PFSK-1 (cell line): ENCODE measurements around the gene TNFRSF1B.

ENCODE experiments used
- FOXP2 ChIP-seq: optimal IDR thresholded peaks from 2 replicates; pipeline ENCODE3; 2011; ENCODE audit warnings: borderline replicate concordance, control low read depth, inconsistent platforms; ENCODE audit not compliant: insufficient read depth; ENCODE audit errors: extremely low read length, extremely low read depth
- POLR2AphosphoS5 ChIP-seq: IDR thresholded peaks from 2 replicates; pipeline ENCODE4 v1.6.1; 2012; ENCODE audit warnings: low read depth, mild to moderate bottlenecking, control low read depth, low read length, moderate library complexity
- SIN3A ChIP-seq: IDR thresholded peaks from 2 replicates; pipeline ENCODE4 v1.6.1; 2012; ENCODE audit warnings: mild to moderate bottlenecking, low read length, moderate library complexity, borderline replicate concordance; ENCODE audit not compliant: insufficient read depth
- TAF1 ChIP-seq: IDR thresholded peaks from 2 replicates; pipeline ENCODE4 v1.6.1; 2012; ENCODE audit warnings: low read length, control low read depth, borderline replicate concordance; ENCODE audit not compliant: insufficient read depth
- TF ChIP-seq, protein P1 (sequence below), 2 experiments: IDR thresholded peaks; 2 replicates each; pipeline versions ENCODE4 v1.6.1 to v1.8.0; 2011 to 2012; ENCODE audit warnings: low read depth in 2 of 2, low read length in 2 of 2, control low read depth in 1 of 2, inconsistent platforms in 1 of 2, mild to moderate bottlenecking in 1 of 2, moderate library complexity in 1 of 2; ENCODE audit not compliant: insufficient read depth in 1 of 2

The TNFRSF1B gene

GRCh38 chr1:12191242-12192032, 24.6 kb downstream of the TNFRSF1B start:
- TF ChIP-seq POLR2AphosphoS5 (no peak), TAF1 (no peak), FOXP2 (no peak), SIN3A (no peak)
- TF ChIP-seq, protein P1, sequence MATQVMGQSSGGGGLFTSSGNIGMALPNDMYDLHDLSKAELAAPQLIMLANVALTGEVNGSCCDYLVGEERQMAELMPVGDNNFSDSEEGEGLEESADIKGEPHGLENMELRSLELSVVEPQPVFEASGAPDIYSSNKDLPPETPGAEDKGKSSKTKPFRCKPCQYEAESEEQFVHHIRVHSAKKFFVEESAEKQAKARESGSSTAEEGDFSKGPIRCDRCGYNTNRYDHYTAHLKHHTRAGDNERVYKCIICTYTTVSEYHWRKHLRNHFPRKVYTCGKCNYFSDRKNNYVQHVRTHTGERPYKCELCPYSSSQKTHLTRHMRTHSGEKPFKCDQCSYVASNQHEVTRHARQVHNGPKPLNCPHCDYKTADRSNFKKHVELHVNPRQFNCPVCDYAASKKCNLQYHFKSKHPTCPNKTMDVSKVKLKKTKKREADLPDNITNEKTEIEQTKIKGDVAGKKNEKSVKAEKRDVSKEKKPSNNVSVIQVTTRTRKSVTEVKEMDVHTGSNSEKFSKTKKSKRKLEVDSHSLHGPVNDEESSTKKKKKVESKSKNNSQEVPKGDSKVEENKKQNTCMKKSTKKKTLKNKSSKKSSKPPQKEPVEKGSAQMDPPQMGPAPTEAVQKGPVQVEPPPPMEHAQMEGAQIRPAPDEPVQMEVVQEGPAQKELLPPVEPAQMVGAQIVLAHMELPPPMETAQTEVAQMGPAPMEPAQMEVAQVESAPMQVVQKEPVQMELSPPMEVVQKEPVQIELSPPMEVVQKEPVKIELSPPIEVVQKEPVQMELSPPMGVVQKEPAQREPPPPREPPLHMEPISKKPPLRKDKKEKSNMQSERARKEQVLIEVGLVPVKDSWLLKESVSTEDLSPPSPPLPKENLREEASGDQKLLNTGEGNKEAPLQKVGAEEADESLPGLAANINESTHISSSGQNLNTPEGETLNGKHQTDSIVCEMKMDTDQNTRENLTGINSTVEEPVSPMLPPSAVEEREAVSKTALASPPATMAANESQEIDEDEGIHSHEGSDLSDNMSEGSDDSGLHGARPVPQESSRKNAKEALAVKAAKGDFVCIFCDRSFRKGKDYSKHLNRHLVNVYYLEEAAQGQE (IDR thresholded peaks at IDR 0.05; ENCODE audit: insufficient read depth in 1 of 2, low read depth in 2 of 2, low read length in 2 of 2): no peak

- TF ChIP-seq SIN3A: no peak
- no peak for TF ChIP-seq FOXP2
- no peak for TF ChIP-seq TAF1
- TF ChIP-seq, protein P1 (IDR thresholded peaks at IDR 0.05; ENCODE audit: insufficient read depth in 1 of 2, low read depth in 2 of 2, low read length in 2 of 2): no peak
- no peak for TF ChIP-seq POLR2AphosphoS5
These were observed 27.9 kb downstream of the TNFRSF1B start for GRCh38 chr1:12194666-12195216.

DNA sequence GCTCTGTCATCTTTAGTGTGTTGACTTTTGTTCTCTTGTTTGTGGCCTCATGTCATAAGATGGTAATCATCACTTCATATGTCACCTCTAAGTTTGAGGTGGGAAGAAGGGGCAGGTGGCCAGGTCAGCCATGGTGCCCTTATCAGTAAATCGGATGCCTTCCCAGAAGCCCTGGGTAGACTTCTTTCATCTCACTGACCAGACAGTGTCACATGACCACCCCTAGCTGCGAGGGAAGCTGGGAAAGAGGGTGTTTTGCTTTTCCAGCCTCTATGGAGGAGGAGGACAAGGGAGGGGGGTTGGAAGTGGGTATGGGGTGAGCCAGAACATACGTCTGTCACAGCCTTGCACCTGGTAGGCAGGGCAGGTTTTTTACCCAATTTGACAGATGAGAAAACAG, 28.6 kb downstream of the TNFRSF1B start:
- TF ChIP-seq SIN3A: no peak
- TF ChIP-seq TAF1: no peak
- TF ChIP-seq, protein P1 (IDR thresholded peaks at IDR 0.05; ENCODE audit: insufficient read depth in 1 of 2, low read depth in 2 of 2, low read length in 2 of 2): no peak
- no peak for TF ChIP-seq FOXP2
- no peak for TF ChIP-seq POLR2AphosphoS5

GRCh38 chr1:12196641-12197482, 30.1 kb downstream of the TNFRSF1B start:
- TF ChIP-seq SIN3A (no peak), POLR2AphosphoS5 (no peak), FOXP2 (no peak), TAF1 (no peak)
- TF ChIP-seq, protein P1 (IDR thresholded peaks at IDR 0.05; ENCODE audit: insufficient read depth in 1 of 2, low read depth in 2 of 2, low read length in 2 of 2): no peak
